MM.1S (cell line): ENCODE results near the gene TMEM175.

Experiments used
- DNase-seq: peaks from one replicate; pipeline ENCODE4 v3.0.0-alpha.2; 2015
- H2AFZ ChIP-seq: fragments of 300-600 bp; sonication (generic); 2 replicates; pipeline ENCODE4 v1.6.0; 2016; ENCODE audit warnings: antibody characterized with exemption, low read length
- H3F3A ChIP-seq: fragments of 300-600 bp; sonication (generic); 2 replicates; pipeline ENCODE4 v1.6.1; 2016; ENCODE audit warnings: mild to moderate bottlenecking, antibody characterized with exemption, low read length, moderate library complexity, mixed read lengths; ENCODE audit not compliant: insufficient read depth
- H3K27ac ChIP-seq: fragments of 300-600 bp; sonication (generic); 2 replicates; pipeline ENCODE4 v1.5.1; 2016; ENCODE audit warnings: mild to moderate bottlenecking, low read length
- H3K27me3 ChIP-seq: fragments of 300-600 bp; sonication (generic); replicated peaks from 2 replicates; pipeline ENCODE4 v1.6.0; 2016; ENCODE audit warnings: low read length; ENCODE audit not compliant: insufficient read depth
- H3K36me3 ChIP-seq: fragments of 300-600 bp; sonication (generic); replicated peaks from 2 replicates; pipeline ENCODE4 v1.6.1; 2016; ENCODE audit warnings: mild to moderate bottlenecking, low read length, mixed read lengths; ENCODE audit not compliant: insufficient read depth
- H3K4me1 ChIP-seq: fragments of 300-600 bp; sonication (generic); 2 replicates; pipeline ENCODE4 v1.6.1; 2016; ENCODE audit warnings: low read length, mixed read lengths
- H3K4me2 ChIP-seq: fragments of 300-600 bp; sonication (generic); 2 replicates; pipeline ENCODE4 v1.6.0; 2016; ENCODE audit warnings: low read depth, low read length
- H3K4me3 ChIP-seq: fragments of 300-600 bp; sonication (generic); 2 replicates; pipeline ENCODE4 v1.5.1; 2016; ENCODE audit warnings: low read length, mixed read lengths
- H3K79me2 ChIP-seq: fragments of 300-600 bp; sonication (generic); 2 replicates; pipeline ENCODE4 v1.6.1; 2016; ENCODE audit warnings: mixed run types, low read length, mixed read lengths
- H3K9ac ChIP-seq: fragments of 300-600 bp; sonication (generic); 2 replicates; pipeline ENCODE4 v1.6.1; 2016; ENCODE audit warnings: low read length, mixed read lengths
- H3K9me2 ChIP-seq: fragments of 300-600 bp; sonication (generic); replicated peaks from 2 replicates; pipeline ENCODE4 v1.6.1; 2016; ENCODE audit warnings: mild to moderate bottlenecking, low read length, mixed read lengths; ENCODE audit not compliant: insufficient read depth
- H3K9me3 ChIP-seq: fragments of 300-600 bp; sonication (generic); replicated peaks from 2 replicates; pipeline ENCODE4 v1.6.1; 2016; ENCODE audit warnings: mild to moderate bottlenecking, low read length, mixed read lengths; ENCODE audit not compliant: insufficient read depth
- H4K20me1 ChIP-seq: fragments of 300-600 bp; sonication (generic); 2 replicates; pipeline ENCODE4 v1.6.1; 2016; ENCODE audit warnings: mild to moderate bottlenecking, low read length, moderate library complexity, mixed read lengths; ENCODE audit not compliant: insufficient read depth
- EZH2 ChIP-seq: fragments of 300-600 bp; sonication (generic); optimal IDR thresholded peaks from 2 replicates; pipeline ENCODE3; 2017; ENCODE audit warnings: low read depth, mild to moderate bottlenecking, antibody characterized with exemption, low read length, mixed read lengths
- EZH2phosphoT487 ChIP-seq: fragments of 300-600 bp; sonication (generic); IDR thresholded peaks from 2 replicates; pipeline ENCODE4 v1.6.1; 2018; ENCODE audit warnings: antibody characterized with exemption, low read length
- TF ChIP-seq, protein P1 (sequence below): fragments of 300-600 bp; sonication (generic); IDR thresholded peaks from 2 replicates; pipeline ENCODE4 v1.5.1; 2016; ENCODE audit warnings: antibody characterized with exemption, low read length, mixed read lengths

TMEM175 gene

DNA sequence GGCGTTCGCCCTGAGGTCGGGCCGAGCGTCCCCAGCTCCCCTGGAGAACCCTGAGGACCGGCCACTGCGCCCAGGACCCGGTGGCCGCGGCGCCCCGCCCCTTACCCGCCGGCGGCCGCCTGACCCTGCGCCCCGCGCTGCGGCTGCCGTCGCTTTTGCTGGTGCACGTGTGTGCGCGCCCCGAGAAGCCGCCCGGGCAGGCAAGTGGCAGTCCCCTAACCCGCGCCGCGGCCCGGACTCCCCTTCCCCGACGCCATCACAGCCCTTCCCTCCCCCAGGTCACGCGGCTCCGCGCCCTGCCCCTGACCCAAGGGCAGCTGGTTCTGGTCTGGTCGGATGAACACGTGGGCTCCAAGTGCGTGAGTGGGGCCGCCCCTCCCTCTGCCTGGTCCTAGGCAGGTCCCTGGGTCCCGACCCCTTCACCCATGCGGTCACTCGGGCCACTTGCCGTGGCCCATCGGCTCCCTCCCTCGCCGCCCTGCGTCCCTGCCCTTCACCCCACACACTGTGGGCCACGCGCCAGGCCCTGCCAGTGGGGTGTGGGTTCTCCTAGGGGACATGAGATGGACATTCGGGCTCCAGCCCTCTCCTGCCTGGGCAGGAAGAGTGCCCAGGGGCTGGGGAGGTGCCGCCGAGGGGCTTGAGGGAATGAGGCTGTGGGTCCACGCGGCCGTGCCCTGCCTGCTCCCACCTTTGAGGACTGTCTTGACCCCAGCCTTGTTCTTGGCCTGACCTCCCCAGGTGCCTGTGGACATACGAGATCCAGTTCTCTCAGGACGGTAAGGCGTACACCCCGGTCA is 71.2 kb downstream of the TMEM175 start:
- TF ChIP-seq, protein P1, sequence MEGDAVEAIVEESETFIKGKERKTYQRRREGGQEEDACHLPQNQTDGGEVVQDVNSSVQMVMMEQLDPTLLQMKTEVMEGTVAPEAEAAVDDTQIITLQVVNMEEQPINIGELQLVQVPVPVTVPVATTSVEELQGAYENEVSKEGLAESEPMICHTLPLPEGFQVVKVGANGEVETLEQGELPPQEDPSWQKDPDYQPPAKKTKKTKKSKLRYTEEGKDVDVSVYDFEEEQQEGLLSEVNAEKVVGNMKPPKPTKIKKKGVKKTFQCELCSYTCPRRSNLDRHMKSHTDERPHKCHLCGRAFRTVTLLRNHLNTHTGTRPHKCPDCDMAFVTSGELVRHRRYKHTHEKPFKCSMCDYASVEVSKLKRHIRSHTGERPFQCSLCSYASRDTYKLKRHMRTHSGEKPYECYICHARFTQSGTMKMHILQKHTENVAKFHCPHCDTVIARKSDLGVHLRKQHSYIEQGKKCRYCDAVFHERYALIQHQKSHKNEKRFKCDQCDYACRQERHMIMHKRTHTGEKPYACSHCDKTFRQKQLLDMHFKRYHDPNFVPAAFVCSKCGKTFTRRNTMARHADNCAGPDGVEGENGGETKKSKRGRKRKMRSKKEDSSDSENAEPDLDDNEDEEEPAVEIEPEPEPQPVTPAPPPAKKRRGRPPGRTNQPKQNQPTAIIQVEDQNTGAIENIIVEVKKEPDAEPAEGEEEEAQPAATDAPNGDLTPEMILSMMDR = no peak
- TF ChIP-seq EZH2phosphoT487 = no peak
- TF ChIP-seq EZH2 = no peak
- no peak for DNase-seq
- H3K9me3 ChIP-seq = no peaks in the 10 kb centered on the region
- H3K4me3 ChIP-seq = no peak overlapping the region
- H3K9ac ChIP-seq = no peak overlapping the region
- H3K4me2 ChIP-seq = no peak overlapping the region
- H3K27ac ChIP-seq = no peak overlapping the region
- no peaks in the 10 kb centered on the region for H3K36me3 ChIP-seq
- H3K27me3 ChIP-seq = no peaks in the 10 kb centered on the region
- no peaks in the 10 kb centered on the region for H3K79me2 ChIP-seq
- H3K9me2 ChIP-seq = no peaks in the 10 kb centered on the region
- H3F3A ChIP-seq = no peaks in the 10 kb centered on the region
- no peaks in the 10 kb centered on the region for H4K20me1 ChIP-seq
- no peak overlapping the region for H2AFZ ChIP-seq
- H3K4me1 ChIP-seq = no peaks in the 10 kb centered on the region

DNA sequence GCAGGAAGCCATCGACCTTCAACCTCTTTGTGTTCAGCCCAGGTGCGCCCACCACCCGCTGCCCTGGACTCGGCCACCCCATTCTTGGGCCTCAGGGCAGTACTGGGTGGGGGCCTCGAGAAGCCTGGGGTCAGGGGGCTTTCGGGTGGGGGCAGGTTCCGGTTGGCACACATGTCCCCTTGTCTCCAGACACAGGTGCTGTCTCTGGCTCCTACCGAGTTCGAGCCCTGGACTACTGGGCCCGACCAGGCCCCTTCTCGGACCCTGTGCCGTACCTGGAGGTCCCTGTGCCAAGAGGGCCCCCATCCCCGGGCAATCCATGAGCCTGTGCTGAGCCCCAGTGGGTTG is 71.8 kb downstream of the TMEM175 start:
- H4K20me1 ChIP-seq = no peaks in the 10 kb centered on the region
- TF ChIP-seq, protein P1 = no peak
- TF ChIP-seq EZH2 = no peak
- TF ChIP-seq EZH2phosphoT487 = no peak
- no peaks in the 10 kb centered on the region for H3K27me3 ChIP-seq

DNA sequence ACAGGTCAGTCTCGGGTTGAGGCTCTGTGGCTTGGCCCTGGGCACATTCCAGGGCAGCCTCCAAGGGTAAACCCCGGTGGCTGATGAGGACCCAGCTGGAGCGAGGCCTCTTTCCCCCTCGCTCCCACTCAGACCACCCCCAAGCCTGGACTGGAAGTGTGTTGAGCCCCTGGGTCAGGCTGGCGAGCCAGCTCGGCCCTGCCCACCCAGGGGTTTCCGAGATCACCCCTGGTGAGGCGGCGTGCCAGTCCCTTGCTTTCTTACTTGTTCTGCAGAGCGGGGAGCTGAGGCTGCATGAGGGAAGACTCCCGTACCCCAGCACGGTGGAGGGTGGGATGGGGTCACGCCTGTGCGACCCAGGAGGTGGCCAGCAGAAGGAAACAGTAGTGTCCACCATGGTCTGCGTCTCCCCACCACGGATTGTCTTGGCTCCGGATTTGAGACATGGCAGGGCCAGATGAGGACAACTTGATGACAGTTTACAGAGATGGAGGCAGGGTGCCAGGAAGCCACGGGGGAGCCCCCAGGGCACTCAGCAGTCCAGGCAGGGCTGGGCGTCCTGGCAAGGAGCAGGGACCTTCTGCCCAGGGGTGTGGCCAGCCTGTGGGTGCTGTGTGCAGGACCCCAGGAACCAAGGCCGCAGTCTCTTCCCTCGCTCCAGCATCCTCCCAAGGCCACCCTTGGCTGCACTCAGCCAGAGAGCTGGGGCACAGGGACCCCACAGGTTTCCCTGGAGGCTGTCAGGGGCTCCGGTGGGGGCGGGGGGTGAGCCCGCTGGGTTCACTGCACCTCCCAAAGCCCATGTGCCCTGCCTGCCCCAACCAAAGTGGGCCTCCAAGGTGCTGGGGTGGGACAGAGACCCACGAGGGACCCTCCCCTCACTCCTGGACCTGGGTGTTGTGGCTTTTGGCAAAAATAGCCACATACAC is 72.6 kb downstream of the TMEM175 start:
- no peaks in the 10 kb centered on the region for H3K27me3 ChIP-seq

More for the DNA sequence above, 71.8 kb downstream of the TMEM175 start:
- Histone ChIP-seq H3K4me2 (no peak overlapping the region), H3K27ac (no peak overlapping the region), H2AFZ (no peak overlapping the region), H3K9ac (no peak overlapping the region), H3K9me3 (no peaks in the 10 kb centered on the region), H3K36me3 (no peaks in the 10 kb centered on the region), H3K4me1 (no peaks in the 10 kb centered on the region), H3K9me2 (no peaks in the 10 kb centered on the region), H3K4me3 (no peak overlapping the region), H3K79me2 (no peaks in the 10 kb centered on the region), H3F3A (no peaks in the 10 kb centered on the region)
- DNase-seq = no peak

More for the DNA sequence above, 72.6 kb downstream of the TMEM175 start:
- no peaks in the 10 kb centered on the region for H3K36me3 ChIP-seq
- H3K9ac ChIP-seq = no peak overlapping the region
- H3F3A ChIP-seq = no peaks in the 10 kb centered on the region
- H3K9me3 ChIP-seq = no peaks in the 10 kb centered on the region
- H3K4me3 ChIP-seq = no peak overlapping the region
- no peaks in the 10 kb centered on the region for H3K79me2 ChIP-seq
- TF ChIP-seq, protein P1 = no peak
- TF ChIP-seq EZH2phosphoT487 (no peak), EZH2 (no peak)
- no peak for DNase-seq
- no peak overlapping the region for H2AFZ ChIP-seq
- H3K9me2 ChIP-seq = no peaks in the 10 kb centered on the region
- no peak overlapping the region for H3K4me2 ChIP-seq
- no peaks in the 10 kb centered on the region for H4K20me1 ChIP-seq
- no peak overlapping the region for H3K27ac ChIP-seq
- H3K4me1 ChIP-seq = no peaks in the 10 kb centered on the region
